Measurements from ENCODE around the gene GRK5.

GRK5 gene

GRCh38 chr10:119199231-119199992 is 8.0 kb upstream of the GRK5 start:
- Histone ChIP-seq H3K4me3 (ENCODE audit: extremely low read depth, insufficient read depth, low read length, poor library complexity, severe bottlenecking) (no peak overlapping the region), H3K9me3 (ENCODE audit: control insufficient read depth, low read length) (no peaks in the 10 kb centered on the region), H3K36me3 (ENCODE audit: control insufficient read depth, insufficient read depth, low read length) (no peaks in the 10 kb centered on the region), H3K27ac (ENCODE audit: low read depth, low read length, severe bottlenecking) (no peak overlapping the region), H3K4me1 (ENCODE audit: control insufficient read depth, insufficient read depth, low read length, poor library complexity, severe bottlenecking) (peaks cover 6% of the 10 kb centered on the region)
- 39 to 52% methylated on average over 6 to 8 of the region's 9 CpGs for WGBS, 2 experiments (ENCODE audit: insufficient coverage in 2 of 2)

GRCh38 chr10:119201233-119201632 is 6.1 kb upstream of the GRK5 start:
- no peak overlapping the region for H3K27ac ChIP-seq (ENCODE audit: low read depth, low read length, severe bottlenecking)
- H3K4me1 ChIP-seq (ENCODE audit: control insufficient read depth, insufficient read depth, low read length, poor library complexity, severe bottlenecking), result peaks cover 13% of the 10 kb centered on the region
- no peak overlapping the region for H3K4me3 ChIP-seq (ENCODE audit: extremely low read depth, insufficient read depth, low read length, poor library complexity, severe bottlenecking)
- WGBS, 2 experiments (ENCODE audit: insufficient coverage in 2 of 2), result no CpG with 5 or more reads among the region's 1 CpG
- no peaks in the 10 kb centered on the region for H3K9me3 ChIP-seq (ENCODE audit: control insufficient read depth, low read length)
- H3K36me3 ChIP-seq (ENCODE audit: control insufficient read depth, insufficient read depth, low read length), result no peaks in the 10 kb centered on the region

- H3K4me1 ChIP-seq (ENCODE audit: control insufficient read depth, insufficient read depth, low read length, poor library complexity, severe bottlenecking), result peaks cover 15% of the 10 kb centered on the region
- no peaks in the 10 kb centered on the region for H3K36me3 ChIP-seq (ENCODE audit: control insufficient read depth, insufficient read depth, low read length)
- H3K9me3 ChIP-seq (ENCODE audit: control insufficient read depth, low read length), result no peaks in the 10 kb centered on the region
- peak overlapping the region; percentile 67 for H3K27ac ChIP-seq (ENCODE audit: low read depth, low read length, severe bottlenecking)
- no peak overlapping the region for H3K4me3 ChIP-seq (ENCODE audit: extremely low read depth, insufficient read depth, low read length, poor library complexity, severe bottlenecking)
- WGBS, 2 experiments (ENCODE audit: insufficient coverage in 2 of 2), result 75 to 95% methylated on average over 2 of the region's 4 CpGs
Measured at GRCh38 chr10:119203006-119203405, 4.4 kb upstream of the GRK5 start.

GRCh38 chr10:119205894-119206602 is 1.3 kb upstream of the GRK5 start:
- Histone ChIP-seq H3K27ac (ENCODE audit: low read depth, low read length, severe bottlenecking) (peak overlapping the region; percentile 96), H3K4me3 (ENCODE audit: extremely low read depth, insufficient read depth, low read length, poor library complexity, severe bottlenecking) (peak overlapping the region; percentile 18), H3K36me3 (ENCODE audit: control insufficient read depth, insufficient read depth, low read length) (no peaks in the 10 kb centered on the region), H3K9me3 (ENCODE audit: control insufficient read depth, low read length) (no peaks in the 10 kb centered on the region), H3K4me1 (ENCODE audit: control insufficient read depth, insufficient read depth, low read length, poor library complexity, severe bottlenecking) (peaks cover 38% of the 10 kb centered on the region)
- WGBS, 2 experiments (ENCODE audit: insufficient coverage in 2 of 2), result 53 to 65% methylated on average over 13 to 17 of the region's 17 CpGs

GRCh38 chr10:119206603-119207365 is 587 bp upstream of the GRK5 start:
- no peaks in the 10 kb centered on the region for H3K36me3 ChIP-seq (ENCODE audit: control insufficient read depth, insufficient read depth, low read length)
- H3K27ac ChIP-seq (ENCODE audit: low read depth, low read length, severe bottlenecking), result peak overlapping the region; percentile 96
- WGBS, 2 experiments (ENCODE audit: insufficient coverage in 2 of 2), result 4% methylated on average over 51 to 87 of the region's 97 CpGs
- H3K9me3 ChIP-seq (ENCODE audit: control insufficient read depth, low read length), result no peaks in the 10 kb centered on the region
- peaks cover 45% of the 10 kb centered on the region for H3K4me1 ChIP-seq (ENCODE audit: control insufficient read depth, insufficient read depth, low read length, poor library complexity, severe bottlenecking)
- H3K4me3 ChIP-seq (ENCODE audit: extremely low read depth, insufficient read depth, low read length, poor library complexity, severe bottlenecking), result peak overlapping the region; percentile 73

GRCh38 chr10:119207713-119208552 is 562 bp downstream of the GRK5 start:
- H3K27ac ChIP-seq (ENCODE audit: low read depth, low read length, severe bottlenecking), result peak overlapping the region; percentile 45
- peaks cover 52% of the 10 kb centered on the region for H3K4me1 ChIP-seq (ENCODE audit: control insufficient read depth, insufficient read depth, low read length, poor library complexity, severe bottlenecking)
- WGBS, 2 experiments (ENCODE audit: insufficient coverage in 2 of 2), result 0 to 1% methylated on average over 57 to 59 of the region's 62 CpGs
- H3K36me3 ChIP-seq (ENCODE audit: control insufficient read depth, insufficient read depth, low read length), result no peaks in the 10 kb centered on the region
- no peaks in the 10 kb centered on the region for H3K9me3 ChIP-seq (ENCODE audit: control insufficient read depth, low read length)
- H3K4me3 ChIP-seq (ENCODE audit: extremely low read depth, insufficient read depth, low read length, poor library complexity, severe bottlenecking), result peak overlapping the region; percentile 73

GRCh38 chr10:119208553-119208940 is 1.2 kb downstream of the GRK5 start:
- no peak overlapping the region for H3K27ac ChIP-seq (ENCODE audit: low read depth, low read length, severe bottlenecking)
- WGBS, 2 experiments (ENCODE audit: insufficient coverage in 2 of 2), result 22 to 39% methylated on average over 3 of the region's 3 CpGs

GRCh38 chr10:119209035-119209735 is 1.8 kb downstream of the GRK5 start:
- no peaks in the 10 kb centered on the region for H3K36me3 ChIP-seq (ENCODE audit: control insufficient read depth, insufficient read depth, low read length)
- 17 to 29% methylated on average over 10 to 11 of the region's 15 CpGs for WGBS, 2 experiments (ENCODE audit: insufficient coverage in 2 of 2)
- no peaks in the 10 kb centered on the region for H3K9me3 ChIP-seq (ENCODE audit: control insufficient read depth, low read length)
- H3K4me3 ChIP-seq (ENCODE audit: extremely low read depth, insufficient read depth, low read length, poor library complexity, severe bottlenecking), result peak overlapping the region; percentile 73
- H3K27ac ChIP-seq (ENCODE audit: low read depth, low read length, severe bottlenecking), result no peak overlapping the region
- peaks cover 51% of the 10 kb centered on the region for H3K4me1 ChIP-seq (ENCODE audit: control insufficient read depth, insufficient read depth, low read length, poor library complexity, severe bottlenecking)

More at GRCh38 chr10:119208553-119208940, 1.2 kb downstream of the GRK5 start:
- no peaks in the 10 kb centered on the region for H3K9me3 ChIP-seq (ENCODE audit: control insufficient read depth, low read length)
- no peaks in the 10 kb centered on the region for H3K36me3 ChIP-seq (ENCODE audit: control insufficient read depth, insufficient read depth, low read length)
- H3K4me1 ChIP-seq (ENCODE audit: control insufficient read depth, insufficient read depth, low read length, poor library complexity, severe bottlenecking), result peaks cover 52% of the 10 kb centered on the region
- peak overlapping the region; percentile 73 for H3K4me3 ChIP-seq (ENCODE audit: extremely low read depth, insufficient read depth, low read length, poor library complexity, severe bottlenecking)

GRCh38 chr10:119209736-119210355 is 2.5 kb downstream of the GRK5 start:
- Histone ChIP-seq H3K27ac (ENCODE audit: low read depth, low read length, severe bottlenecking) (no peak overlapping the region), H3K4me1 (ENCODE audit: control insufficient read depth, insufficient read depth, low read length, poor library complexity, severe bottlenecking) (peaks cover 49% of the 10 kb centered on the region), H3K36me3 (ENCODE audit: control insufficient read depth, insufficient read depth, low read length) (no peaks in the 10 kb centered on the region), H3K4me3 (ENCODE audit: extremely low read depth, insufficient read depth, low read length, poor library complexity, severe bottlenecking) (peak overlapping the region; percentile 73), H3K9me3 (ENCODE audit: control insufficient read depth, low read length) (no peaks in the 10 kb centered on the region)
- 6 to 18% methylated on average over 3 to 5 of the region's 9 CpGs for WGBS, 2 experiments (ENCODE audit: insufficient coverage in 2 of 2)

Measured in mesodermal cell (in vitro differentiated cells).